Astrocyte (in vitro differentiated cells and primary cell): ENCODE measurements around the gene CREB1. TPM values are rescaled to one million over a fixed set of nuclear protein-coding genes. Genes with fewer than 3 reads are reported as not detected.

Experiments
- DNase-seq: peaks from one replicate; pipeline ENCODE4 v3.0.0-alpha.2; 2010; ENCODE audit warnings: low read depth
- FAIRE-seq: peaks from 2 replicates; lab custom pipeline; 2011; peaks lifted over from hg19 to GRCh38; lab: Jason Lieb, UNC
- H2AFZ ChIP-seq: 2 replicates; pipeline ENCODE4 v1.6.0; 2012; ENCODE audit warnings: low read depth, low read length, inconsistent platforms
- H3K27ac ChIP-seq: 2 replicates; pipeline ENCODE4 v1.5.1; 2011; ENCODE audit warnings: low read depth, low read length, inconsistent platforms
- H3K27me3 ChIP-seq: 2 replicates; pipeline ENCODE4 v1.6.0; 2011; ENCODE audit warnings: low read length, inconsistent platforms; ENCODE audit not compliant: insufficient read depth
- H3K36me3 ChIP-seq: 2 replicates; pipeline ENCODE4 v1.5.1; 2011; ENCODE audit warnings: low read length, inconsistent platforms; ENCODE audit not compliant: insufficient read depth
- H3K4me1 ChIP-seq: 2 replicates; pipeline ENCODE4 v1.5.1; 2011; ENCODE audit warnings: low read length, inconsistent platforms; ENCODE audit not compliant: insufficient read depth
- H3K4me2 ChIP-seq: 2 replicates; pipeline ENCODE4 v1.6.0; 2012; ENCODE audit warnings: low read length, inconsistent platforms
- H3K4me3 ChIP-seq: 2 replicates; pipeline ENCODE4 v1.5.1; 2011; ENCODE audit warnings: low read depth, mild to moderate bottlenecking, low read length, inconsistent platforms; ENCODE audit not compliant: insufficient read depth
- H3K79me2 ChIP-seq: 2 replicates; pipeline ENCODE4 v1.6.0; 2012; ENCODE audit warnings: mild to moderate bottlenecking, low read length, inconsistent platforms; ENCODE audit not compliant: insufficient read depth
- H3K9ac ChIP-seq: 2 replicates; pipeline ENCODE4 v1.6.0; 2012; ENCODE audit warnings: mild to moderate bottlenecking, low read length, inconsistent platforms
- H3K9me3 ChIP-seq: 2 replicates; pipeline ENCODE4 v1.5.1; 2012; ENCODE audit warnings: low read depth, mild to moderate bottlenecking, low read length, inconsistent platforms; ENCODE audit not compliant: insufficient read depth
- H4K20me1 ChIP-seq: 2 replicates; pipeline ENCODE4 v1.6.0; 2012; ENCODE audit warnings: low read length, inconsistent platforms; ENCODE audit not compliant: insufficient read depth
- H3K27ac Mint-ChIP-seq: one replicate; pipeline ENCODE4 v1.8.0; 2021; ENCODE audit warnings: mild to moderate bottlenecking, mixed read lengths; ENCODE audit not compliant: unreplicated experiment
- H3K27me3 Mint-ChIP-seq: one replicate; pipeline ENCODE4 v1.8.0; 2021; ENCODE audit warnings: low read depth, mixed read lengths; ENCODE audit not compliant: unreplicated experiment
- H3K36me3 Mint-ChIP-seq: one replicate; pipeline ENCODE4 v1.8.0; 2021; ENCODE audit warnings: low read depth, mixed read lengths; ENCODE audit not compliant: unreplicated experiment
- H3K4me1 Mint-ChIP-seq: one replicate; pipeline ENCODE4 v1.8.0; 2021; ENCODE audit warnings: low read depth, mixed read lengths; ENCODE audit not compliant: unreplicated experiment
- H3K4me3 Mint-ChIP-seq: one replicate; pipeline ENCODE4 v1.8.0; 2021; ENCODE audit warnings: mild to moderate bottlenecking, moderate library complexity, mixed read lengths; ENCODE audit not compliant: unreplicated experiment
- H3K9me3 Mint-ChIP-seq: one replicate; pipeline ENCODE4 v1.8.0; 2021; ENCODE audit warnings: mild to moderate bottlenecking, mixed read lengths; ENCODE audit not compliant: unreplicated experiment
- CTCF ChIP-seq: IDR thresholded peaks from 2 replicates; pipeline ENCODE4 v1.5.1; 2011; ENCODE audit warnings: low read depth, mild to moderate bottlenecking, inconsistent platforms, low read length, moderate library complexity; ENCODE audit not compliant: insufficient read depth
- EZH2 ChIP-seq: IDR thresholded peaks from 2 replicates; pipeline ENCODE4 v1.6.1; 2012; ENCODE audit warnings: mild to moderate bottlenecking, low read length, inconsistent platforms; ENCODE audit not compliant: insufficient read depth
- total RNA-seq: library from RNA; stranded (reverse); gene quantifications from 2 replicates; pipeline ENCODE4 v1.2.1, GENCODE V29; 2021

Gene CREB1
- total RNA-seq, 1 donor from 2014 or later = 63.3 TPM

- no peaks in the 10 kb centered on the region for H3K9me3 ChIP-seq
- no peaks in the 10 kb centered on the region for H3K36me3 ChIP-seq
- DNase-seq = peak; percentile 64
- H2AFZ ChIP-seq = no peak overlapping the region
- H3K27ac ChIP-seq = no peak overlapping the region
- peaks cover 2% of the 10 kb centered on the region for H3K36me3 Mint-ChIP-seq
- no peaks in the 10 kb centered on the region for H4K20me1 ChIP-seq
- no peak overlapping the region for H3K4me3 ChIP-seq
- H3K4me1 Mint-ChIP-seq = peaks cover 9% of the 10 kb centered on the region
- H3K4me1 ChIP-seq = peaks cover 35% of the 10 kb centered on the region
- no peak overlapping the region for H3K4me3 Mint-ChIP-seq
- H3K27ac Mint-ChIP-seq = no peak overlapping the region
- no peaks in the 10 kb centered on the region for H3K27me3 Mint-ChIP-seq
- H3K4me2 ChIP-seq = no peak overlapping the region
- no peaks in the 10 kb centered on the region for H3K79me2 ChIP-seq
- H3K27me3 ChIP-seq = no peaks in the 10 kb centered on the region
- TF ChIP-seq EZH2 = no peak
- TF ChIP-seq CTCF = no peak
- FAIRE-seq = peak; percentile 86
- H3K9me3 Mint-ChIP-seq = peaks cover 6% of the 10 kb centered on the region
- no peak overlapping the region for H3K9ac ChIP-seq
Observed at GRCh38 chr2:207516206-207516605, 13.6 kb upstream of the CREB1 start.

- H3K4me3 ChIP-seq = no peak overlapping the region
- H3K4me1 Mint-ChIP-seq = peaks cover 5% of the 10 kb centered on the region
Observed at GRCh38 chr2:207523005-207523404, 6.8 kb upstream of the CREB1 start.

More at GRCh38 chr2:207523005-207523404, 6.8 kb upstream of the CREB1 start:
- Histone ChIP-seq H3K9ac (no peak overlapping the region), H2AFZ (no peak overlapping the region), H3K4me2 (no peak overlapping the region), H3K27ac (no peak overlapping the region), H3K4me1 (no peaks in the 10 kb centered on the region), H3K36me3 (no peaks in the 10 kb centered on the region), H3K79me2 (peaks cover under 1% of the 10 kb centered on the region), H4K20me1 (no peaks in the 10 kb centered on the region), H3K9me3 (no peaks in the 10 kb centered on the region), H3K27me3 (no peaks in the 10 kb centered on the region)
- TF ChIP-seq CTCF (no peak), EZH2 (no peak)
- H3K9me3 Mint-ChIP-seq = peaks cover 6% of the 10 kb centered on the region
- no peaks in the 10 kb centered on the region for H3K27me3 Mint-ChIP-seq
- H3K4me3 Mint-ChIP-seq = no peak overlapping the region
- no peak overlapping the region for H3K27ac Mint-ChIP-seq
- H3K36me3 Mint-ChIP-seq = peaks cover 2% of the 10 kb centered on the region
- FAIRE-seq (peak; percentile 5), DNase-seq (no peak)
